WTC11 (cell line): ENCODE data around the gene IFT27. TPM values are rescaled to one million over a fixed set of nuclear protein-coding genes. Genes with fewer than 3 reads are reported as not detected.

ENCODE experiments used
- ATAC-seq: fragments of 200-7000 bp; cut with Tn5 transposase; 2 replicates; pipeline ENCODE4 v1.10.0; 2021; ENCODE audit warnings: mild to moderate bottlenecking, moderate library complexity
- CTCF ChIA-PET: fragments of 300-600 bp; sonication (Branson Sonifier 250); formaldehyde crosslinking; loops from one replicate; lab custom pipeline; 2021; ENCODE audit warnings: antibody characterized with exemption; lab: Charles Lee
- POLR2A ChIA-PET: fragments of 350-600 bp; sonication (Branson Sonifier 250); formaldehyde crosslinking; loops from one replicate; lab custom pipeline; 2021; ENCODE audit warnings: antibody characterized with exemption; lab: Charles Lee
- DNase-seq: peaks from one replicate; pipeline ENCODE4 v3.0.0; 2021; ENCODE audit warnings: low spot score
- H3K27ac Mint-ChIP-seq: 2 replicates; pipeline ENCODE4 v1.8.0; 2021; ENCODE audit warnings: mixed read lengths
- H3K27me3 Mint-ChIP-seq: 2 replicates; pipeline ENCODE4 v1.8.0; 2021; ENCODE audit warnings: low read depth, mild to moderate bottlenecking, moderate library complexity, mixed read lengths
- H3K36me3 Mint-ChIP-seq: 2 replicates; pipeline ENCODE4 v1.8.0; 2021; ENCODE audit warnings: mixed read lengths
- H3K4me1 Mint-ChIP-seq: 2 replicates; pipeline ENCODE4 v1.8.0; 2022; ENCODE audit warnings: mixed read lengths
- H3K4me3 Mint-ChIP-seq: 2 replicates; pipeline ENCODE4 v1.8.0; 2021; ENCODE audit warnings: mild to moderate bottlenecking, moderate library complexity, mixed read lengths
- H3K9me3 Mint-ChIP-seq: 2 replicates; pipeline ENCODE4 v1.8.0; 2021; ENCODE audit warnings: mixed read lengths
- ELF4 ChIP-seq: sonication (generic); formaldehyde crosslinking; IDR thresholded peaks from 2 replicates; pipeline ENCODE4 v1.8.1; 2022; ENCODE audit warnings: low read depth, mild to moderate bottlenecking, moderate library complexity, missing genetic modification reagents
- FOXJ3 ChIP-seq: sonication (generic); formaldehyde crosslinking; IDR thresholded peaks from 2 replicates; pipeline ENCODE4 v1.9.0; 2021; ENCODE audit warnings: missing genetic modification reagents, mild to moderate bottlenecking, borderline replicate concordance
- JAZF1 ChIP-seq: fragments of 250-450 bp; sonication (Bioruptor Pico); IDR thresholded peaks from 2 replicates; pipeline ENCODE4 v1.9.0; 2021; ENCODE audit warnings: moderate library complexity, mild to moderate bottlenecking, inconsistent platforms
- NFATC4 ChIP-seq: fragments of 250-450 bp; sonication (Bioruptor Pico); IDR thresholded peaks from 2 replicates; pipeline ENCODE4 v1.9.0; 2021; ENCODE audit warnings: mild to moderate bottlenecking
- RELA ChIP-seq: sonication (generic); formaldehyde crosslinking; IDR thresholded peaks from 2 replicates; pipeline ENCODE4 v1.8.1; 2022; ENCODE audit warnings: missing genetic modification reagents, mild to moderate bottlenecking, borderline replicate concordance
- RORB ChIP-seq: fragments of 250-450 bp; sonication (Bioruptor Pico); IDR thresholded peaks from 2 replicates; pipeline ENCODE4 v1.9.0; 2021; ENCODE audit warnings: mild to moderate bottlenecking
- ZNF138 ChIP-seq: sonication (generic); formaldehyde crosslinking; conservative IDR thresholded peaks from 2 replicates; pipeline ENCODE4 v1.8.1; 2022; ENCODE audit warnings: mild to moderate bottlenecking, moderate library complexity, missing genetic modification reagents
- total RNA-seq: library from RNA; stranded (reverse); gene quantifications from 3 replicates; pipeline ENCODE4 v1.2.3, GENCODE V29; 2021
- TF ChIP-seq, protein P1 (sequence below): sonication (generic); formaldehyde crosslinking; IDR thresholded peaks from 2 replicates; pipeline ENCODE4 v1.8.0; 2023; ENCODE audit warnings: missing genetic modification reagents, mild to moderate bottlenecking, borderline replicate concordance
- TF ChIP-seq, protein P2 (sequence below): sonication (generic); formaldehyde crosslinking; IDR thresholded peaks from 2 replicates; pipeline ENCODE4 v1.8.1; 2023; ENCODE audit warnings: mild to moderate bottlenecking, moderate library complexity, missing genetic modification reagents
- TF ChIP-seq, protein P3 (sequence below): sonication (generic); formaldehyde crosslinking; IDR thresholded peaks from 2 replicates; pipeline ENCODE4 v1.8.0; 2022; ENCODE audit warnings: mild to moderate bottlenecking, missing genetic modification reagents
- TF ChIP-seq, protein P4 (sequence below): fragments of 250-450 bp; sonication (Bioruptor Pico); IDR thresholded peaks from 2 replicates; pipeline ENCODE4 v1.9.0; 2021; ENCODE audit warnings: mild to moderate bottlenecking
- TF ChIP-seq, protein P5 (sequence below): sonication (generic); formaldehyde crosslinking; IDR thresholded peaks from 2 replicates; pipeline ENCODE4 v1.8.1; 2022; ENCODE audit warnings: mild to moderate bottlenecking, moderate library complexity, missing genetic modification reagents
- TF ChIP-seq, protein P6 (sequence below): sonication (generic); formaldehyde crosslinking; IDR thresholded peaks from 2 replicates; pipeline ENCODE4 v1.8.1; 2023; ENCODE audit warnings: mild to moderate bottlenecking, missing genetic modification reagents
- TF ChIP-seq, protein P7 (sequence below): sonication (generic); formaldehyde crosslinking; IDR thresholded peaks from 2 replicates; pipeline ENCODE4 v1.8.0; 2022; ENCODE audit warnings: mild to moderate bottlenecking, missing genetic modification reagents

IFT27 gene
- total RNA-seq, 1 experiment from 2014 or later = 47.9 TPM

DNA sequence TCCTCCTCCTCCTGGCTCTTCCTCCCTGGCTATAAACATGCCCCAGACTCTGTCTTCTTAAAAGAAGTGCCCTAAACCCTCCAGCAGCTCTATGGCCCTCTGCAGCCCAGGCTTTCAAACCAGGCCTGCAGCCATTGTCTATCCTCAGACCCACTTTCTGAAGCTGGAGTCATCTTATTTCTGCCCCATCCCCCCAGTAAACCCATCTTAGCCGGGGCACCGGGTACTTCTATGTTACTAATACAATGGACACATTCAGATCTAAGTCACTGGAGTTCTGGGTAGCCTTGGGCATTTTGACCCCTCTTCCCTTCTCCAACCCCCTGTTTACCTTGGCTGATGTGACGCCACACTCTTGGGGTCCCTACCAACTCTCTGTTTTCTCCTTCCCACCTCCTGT, 42.6 kb downstream of the IFT27 start (continued):
- TF ChIP-seq, protein P1, sequence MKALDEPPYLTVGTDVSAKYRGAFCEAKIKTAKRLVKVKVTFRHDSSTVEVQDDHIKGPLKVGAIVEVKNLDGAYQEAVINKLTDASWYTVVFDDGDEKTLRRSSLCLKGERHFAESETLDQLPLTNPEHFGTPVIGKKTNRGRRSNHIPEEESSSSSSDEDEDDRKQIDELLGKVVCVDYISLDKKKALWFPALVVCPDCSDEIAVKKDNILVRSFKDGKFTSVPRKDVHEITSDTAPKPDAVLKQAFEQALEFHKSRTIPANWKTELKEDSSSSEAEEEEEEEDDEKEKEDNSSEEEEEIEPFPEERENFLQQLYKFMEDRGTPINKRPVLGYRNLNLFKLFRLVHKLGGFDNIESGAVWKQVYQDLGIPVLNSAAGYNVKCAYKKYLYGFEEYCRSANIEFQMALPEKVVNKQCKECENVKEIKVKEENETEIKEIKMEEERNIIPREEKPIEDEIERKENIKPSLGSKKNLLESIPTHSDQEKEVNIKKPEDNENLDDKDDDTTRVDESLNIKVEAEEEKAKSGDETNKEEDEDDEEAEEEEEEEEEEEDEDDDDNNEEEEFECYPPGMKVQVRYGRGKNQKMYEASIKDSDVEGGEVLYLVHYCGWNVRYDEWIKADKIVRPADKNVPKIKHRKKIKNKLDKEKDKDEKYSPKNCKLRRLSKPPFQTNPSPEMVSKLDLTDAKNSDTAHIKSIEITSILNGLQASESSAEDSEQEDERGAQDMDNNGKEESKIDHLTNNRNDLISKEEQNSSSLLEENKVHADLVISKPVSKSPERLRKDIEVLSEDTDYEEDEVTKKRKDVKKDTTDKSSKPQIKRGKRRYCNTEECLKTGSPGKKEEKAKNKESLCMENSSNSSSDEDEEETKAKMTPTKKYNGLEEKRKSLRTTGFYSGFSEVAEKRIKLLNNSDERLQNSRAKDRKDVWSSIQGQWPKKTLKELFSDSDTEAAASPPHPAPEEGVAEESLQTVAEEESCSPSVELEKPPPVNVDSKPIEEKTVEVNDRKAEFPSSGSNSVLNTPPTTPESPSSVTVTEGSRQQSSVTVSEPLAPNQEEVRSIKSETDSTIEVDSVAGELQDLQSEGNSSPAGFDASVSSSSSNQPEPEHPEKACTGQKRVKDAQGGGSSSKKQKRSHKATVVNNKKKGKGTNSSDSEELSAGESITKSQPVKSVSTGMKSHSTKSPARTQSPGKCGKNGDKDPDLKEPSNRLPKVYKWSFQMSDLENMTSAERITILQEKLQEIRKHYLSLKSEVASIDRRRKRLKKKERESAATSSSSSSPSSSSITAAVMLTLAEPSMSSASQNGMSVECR (CRISPR knock-in tag) = no peak
- no peak for TF ChIP-seq ZNF138
- no peak for TF ChIP-seq JAZF1 (CRISPR knock-in tag)
- TF ChIP-seq, protein P2, sequence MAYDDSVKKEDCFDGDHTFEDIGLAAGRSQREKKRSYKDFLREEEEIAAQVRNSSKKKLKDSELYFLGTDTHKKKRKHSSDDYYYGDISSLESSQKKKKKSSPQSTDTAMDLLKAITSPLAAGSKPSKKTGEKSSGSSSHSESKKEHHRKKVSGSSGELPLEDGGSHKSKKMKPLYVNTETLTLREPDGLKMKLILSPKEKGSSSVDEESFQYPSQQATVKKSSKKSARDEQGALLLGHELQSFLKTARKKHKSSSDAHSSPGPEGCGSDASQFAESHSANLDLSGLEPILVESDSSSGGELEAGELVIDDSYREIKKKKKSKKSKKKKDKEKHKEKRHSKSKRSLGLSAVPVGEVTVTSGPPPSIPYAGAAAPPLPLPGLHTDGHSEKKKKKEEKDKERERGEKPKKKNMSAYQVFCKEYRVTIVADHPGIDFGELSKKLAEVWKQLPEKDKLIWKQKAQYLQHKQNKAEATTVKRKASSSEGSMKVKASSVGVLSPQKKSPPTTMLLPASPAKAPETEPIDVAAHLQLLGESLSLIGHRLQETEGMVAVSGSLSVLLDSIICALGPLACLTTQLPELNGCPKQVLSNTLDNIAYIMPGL = no peak
- TF ChIP-seq, protein P3, sequence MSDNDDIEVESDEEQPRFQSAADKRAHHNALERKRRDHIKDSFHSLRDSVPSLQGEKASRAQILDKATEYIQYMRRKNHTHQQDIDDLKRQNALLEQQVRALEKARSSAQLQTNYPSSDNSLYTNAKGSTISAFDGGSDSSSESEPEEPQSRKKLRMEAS (CRISPR knock-in tag) = no peak
- TF ChIP-seq RORB (CRISPR knock-in tag) = no peak
- TF ChIP-seq ELF4 (CRISPR knock-in tag) = no peak

DNA sequence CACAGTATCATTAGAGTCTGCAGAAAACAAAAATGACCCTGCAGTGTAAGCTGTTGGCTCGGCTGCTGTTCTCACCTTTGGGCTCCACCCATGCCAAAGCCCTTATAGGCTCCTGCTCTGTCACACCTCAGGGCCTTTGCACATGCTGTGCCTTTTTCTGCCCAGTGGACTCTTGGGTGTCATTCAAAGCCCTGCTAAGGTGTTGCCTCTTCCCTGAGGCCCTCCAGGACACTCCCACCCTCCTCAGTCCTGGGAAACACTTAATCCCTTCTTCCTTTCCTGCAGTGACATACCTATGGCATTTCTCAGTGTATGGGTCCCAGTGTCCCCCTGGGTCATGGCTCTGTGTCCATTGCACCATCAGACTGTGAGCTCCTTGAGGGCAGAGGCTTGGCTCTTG, 43.3 kb downstream of the IFT27 start:
- Mint-ChIP-seq H3K4me3 (no peak overlapping the region), H3K27me3 (peaks cover 5% of the 10 kb centered on the region; the same call in 1 of the 2 replicates), H3K36me3 (no peaks in the 10 kb centered on the region), H3K27ac (no peak overlapping the region), H3K4me1 (peaks cover 7% of the 10 kb centered on the region), H3K9me3 (peaks cover 8% of the 10 kb centered on the region)
- TF ChIP-seq, protein P4, sequence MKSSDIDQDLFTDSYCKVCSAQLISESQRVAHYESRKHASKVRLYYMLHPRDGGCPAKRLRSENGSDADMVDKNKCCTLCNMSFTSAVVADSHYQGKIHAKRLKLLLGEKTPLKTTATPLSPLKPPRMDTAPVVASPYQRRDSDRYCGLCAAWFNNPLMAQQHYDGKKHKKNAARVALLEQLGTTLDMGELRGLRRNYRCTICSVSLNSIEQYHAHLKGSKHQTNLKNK (CRISPR knock-in tag) = no peak
- TF ChIP-seq, protein P5, sequence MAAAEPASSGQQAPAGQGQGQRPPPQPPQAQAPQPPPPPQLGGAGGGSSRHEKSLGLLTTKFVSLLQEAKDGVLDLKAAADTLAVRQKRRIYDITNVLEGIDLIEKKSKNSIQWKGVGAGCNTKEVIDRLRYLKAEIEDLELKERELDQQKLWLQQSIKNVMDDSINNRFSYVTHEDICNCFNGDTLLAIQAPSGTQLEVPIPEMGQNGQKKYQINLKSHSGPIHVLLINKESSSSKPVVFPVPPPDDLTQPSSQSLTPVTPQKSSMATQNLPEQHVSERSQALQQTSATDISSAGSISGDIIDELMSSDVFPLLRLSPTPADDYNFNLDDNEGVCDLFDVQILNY (CRISPR knock-in tag) = no peak
- TF ChIP-seq, protein P6, sequence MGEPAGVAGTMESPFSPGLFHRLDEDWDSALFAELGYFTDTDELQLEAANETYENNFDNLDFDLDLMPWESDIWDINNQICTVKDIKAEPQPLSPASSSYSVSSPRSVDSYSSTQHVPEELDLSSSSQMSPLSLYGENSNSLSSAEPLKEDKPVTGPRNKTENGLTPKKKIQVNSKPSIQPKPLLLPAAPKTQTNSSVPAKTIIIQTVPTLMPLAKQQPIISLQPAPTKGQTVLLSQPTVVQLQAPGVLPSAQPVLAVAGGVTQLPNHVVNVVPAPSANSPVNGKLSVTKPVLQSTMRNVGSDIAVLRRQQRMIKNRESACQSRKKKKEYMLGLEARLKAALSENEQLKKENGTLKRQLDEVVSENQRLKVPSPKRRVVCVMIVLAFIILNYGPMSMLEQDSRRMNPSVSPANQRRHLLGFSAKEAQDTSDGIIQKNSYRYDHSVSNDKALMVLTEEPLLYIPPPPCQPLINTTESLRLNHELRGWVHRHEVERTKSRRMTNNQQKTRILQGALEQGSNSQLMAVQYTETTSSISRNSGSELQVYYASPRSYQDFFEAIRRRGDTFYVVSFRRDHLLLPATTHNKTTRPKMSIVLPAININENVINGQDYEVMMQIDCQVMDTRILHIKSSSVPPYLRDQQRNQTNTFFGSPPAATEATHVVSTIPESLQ (CRISPR knock-in tag) = no peak
- TF ChIP-seq RELA (CRISPR knock-in tag) (no peak), NFATC4 (CRISPR knock-in tag) (no peak), FOXJ3 (CRISPR knock-in tag) (no peak)
- TF ChIP-seq, protein P7, sequence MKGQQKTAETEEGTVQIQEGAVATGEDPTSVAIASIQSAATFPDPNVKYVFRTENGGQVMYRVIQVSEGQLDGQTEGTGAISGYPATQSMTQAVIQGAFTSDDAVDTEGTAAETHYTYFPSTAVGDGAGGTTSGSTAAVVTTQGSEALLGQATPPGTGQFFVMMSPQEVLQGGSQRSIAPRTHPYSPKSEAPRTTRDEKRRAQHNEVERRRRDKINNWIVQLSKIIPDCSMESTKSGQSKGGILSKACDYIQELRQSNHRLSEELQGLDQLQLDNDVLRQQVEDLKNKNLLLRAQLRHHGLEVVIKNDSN (CRISPR knock-in tag) = no peak
- no peak for ATAC-seq
- ChIA-PET POLR2A (no interaction called here), CTCF (no interaction called here)
- no peak for DNase-seq
